Cardiac fibroblast (primary cell): ENCODE measurements around the gene LIMCH1.
A peak's percentile ranks its signal among the peaks of the same experiment; 100 is the strongest.

Source experiments
- DNase-seq, 2 donors: peaks; one replicate each; pipeline versions ENCODE4 v3.0.0 to v3.0.0-alpha.2; 2010; ENCODE audit warnings: low read depth in 2 of 2
- H3K4me3 ChIP-seq, 2 donors: replicated peaks in 1 of 2; 1 replicate in 1 of 2; 2 replicates in 1 of 2; pipeline ENCODE4 v1.5.1; 2011; ENCODE audit warnings: low read depth in 2 of 2, low read length in 2 of 2, mild to moderate bottlenecking in 2 of 2, moderate library complexity in 1 of 2
- TF ChIP-seq, protein P1 (sequence below): IDR thresholded peaks from one replicate; pipeline ENCODE4 v1.5.1; 2011; ENCODE audit warnings: low read depth, mild to moderate bottlenecking, low read length, inconsistent platforms

LIMCH1 gene

DNA sequence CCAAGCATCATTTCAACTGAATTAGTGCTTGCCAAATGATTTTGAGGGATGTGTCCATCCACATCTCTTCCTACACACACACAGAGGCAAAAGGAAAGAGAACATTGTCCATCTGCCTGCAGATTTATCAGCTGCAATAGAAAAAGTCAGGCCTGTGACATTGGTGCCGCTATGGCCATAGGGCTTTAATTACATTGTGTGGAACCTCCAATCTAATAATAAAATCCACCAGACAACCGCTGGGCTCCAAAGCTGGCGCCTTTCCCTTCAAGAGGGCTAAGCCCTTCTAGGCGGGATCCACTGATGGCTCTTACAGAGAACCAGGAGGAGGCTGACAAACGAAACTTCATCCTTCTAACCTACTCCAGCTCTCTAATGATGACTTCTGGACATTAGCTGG lies 150.0 kb downstream of the LIMCH1 start:
- no peak for DNase-seq
- TF ChIP-seq, protein P1, sequence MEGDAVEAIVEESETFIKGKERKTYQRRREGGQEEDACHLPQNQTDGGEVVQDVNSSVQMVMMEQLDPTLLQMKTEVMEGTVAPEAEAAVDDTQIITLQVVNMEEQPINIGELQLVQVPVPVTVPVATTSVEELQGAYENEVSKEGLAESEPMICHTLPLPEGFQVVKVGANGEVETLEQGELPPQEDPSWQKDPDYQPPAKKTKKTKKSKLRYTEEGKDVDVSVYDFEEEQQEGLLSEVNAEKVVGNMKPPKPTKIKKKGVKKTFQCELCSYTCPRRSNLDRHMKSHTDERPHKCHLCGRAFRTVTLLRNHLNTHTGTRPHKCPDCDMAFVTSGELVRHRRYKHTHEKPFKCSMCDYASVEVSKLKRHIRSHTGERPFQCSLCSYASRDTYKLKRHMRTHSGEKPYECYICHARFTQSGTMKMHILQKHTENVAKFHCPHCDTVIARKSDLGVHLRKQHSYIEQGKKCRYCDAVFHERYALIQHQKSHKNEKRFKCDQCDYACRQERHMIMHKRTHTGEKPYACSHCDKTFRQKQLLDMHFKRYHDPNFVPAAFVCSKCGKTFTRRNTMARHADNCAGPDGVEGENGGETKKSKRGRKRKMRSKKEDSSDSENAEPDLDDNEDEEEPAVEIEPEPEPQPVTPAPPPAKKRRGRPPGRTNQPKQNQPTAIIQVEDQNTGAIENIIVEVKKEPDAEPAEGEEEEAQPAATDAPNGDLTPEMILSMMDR, result no peak
- no peak overlapping the region for H3K4me3 ChIP-seq

DNA sequence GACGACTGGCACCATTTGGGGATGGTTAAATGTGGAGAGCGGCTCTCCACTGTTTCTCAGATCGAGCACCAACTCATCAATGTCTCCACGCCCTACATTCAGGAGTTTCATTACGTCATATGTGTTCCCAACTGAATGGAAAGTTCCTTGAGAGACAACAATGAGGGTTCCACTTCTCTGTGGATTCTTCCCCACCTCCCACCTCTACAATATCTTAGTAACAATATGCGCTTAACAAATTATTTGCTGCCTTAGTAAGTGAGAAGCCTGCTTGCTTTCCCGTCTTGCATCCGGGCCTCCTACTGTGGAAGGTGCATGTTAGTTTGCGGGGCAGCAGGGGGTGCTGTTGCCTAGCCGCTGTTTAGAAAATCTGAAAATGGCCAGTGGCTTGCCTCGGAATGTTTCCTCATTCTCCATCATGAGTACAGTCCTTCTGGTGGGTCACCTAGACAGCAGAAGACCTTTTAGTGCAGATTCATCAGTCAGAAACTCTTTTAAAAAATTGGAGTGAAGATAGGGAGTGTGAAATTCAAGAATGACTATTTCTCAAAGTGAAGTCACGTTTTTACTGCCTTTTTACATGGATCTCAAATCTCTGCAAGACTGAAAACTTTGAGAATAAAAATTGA lies 154.9 kb downstream of the LIMCH1 start:
- DNase-seq, result peak; percentile 67 to 70
- H3K4me3 ChIP-seq, result no peak overlapping the region
- TF ChIP-seq, protein P1, result peak; percentile 94

DNA sequence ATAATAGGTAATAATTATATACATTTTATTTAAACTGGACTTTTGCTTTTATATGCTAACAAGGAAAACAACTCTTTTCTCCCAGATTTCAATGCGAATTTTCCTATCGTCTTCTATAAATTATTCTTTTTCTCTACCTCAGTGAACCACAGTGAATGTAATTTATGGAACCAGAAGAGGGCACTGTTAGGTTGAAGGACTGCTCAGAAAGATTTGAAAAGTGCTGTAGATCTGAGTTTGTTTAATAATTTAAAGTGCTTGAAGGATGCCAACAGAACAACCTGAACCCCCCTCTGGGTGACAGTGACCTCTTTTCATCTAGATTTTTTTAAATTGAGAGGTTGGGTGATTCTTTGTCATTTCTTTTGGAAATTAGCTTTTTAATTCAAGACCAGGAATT lies 155.7 kb downstream of the LIMCH1 start:
- TF ChIP-seq, protein P1, result peak; percentile 50
- H3K4me3 ChIP-seq, result no peak overlapping the region
- DNase-seq, result peak; percentile 47 to 60

DNA sequence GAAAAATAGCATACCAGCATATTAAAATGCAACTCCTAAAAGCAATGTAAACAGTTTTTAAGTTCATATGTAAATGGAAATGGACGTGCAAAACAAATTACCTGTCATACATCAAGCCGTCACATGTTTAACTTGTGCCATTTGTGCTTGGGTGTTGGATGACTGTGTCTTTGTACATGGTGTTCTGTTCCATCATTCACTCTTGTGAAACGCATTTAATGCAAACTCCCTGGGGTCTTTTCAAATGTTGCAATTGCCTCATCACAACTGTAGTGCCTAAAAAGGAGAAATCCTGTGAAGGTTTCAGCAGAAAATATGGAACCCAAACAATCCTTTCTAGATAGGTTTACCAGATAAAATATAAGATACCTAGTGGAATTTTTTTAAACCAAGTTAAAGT lies 158.2 kb downstream of the LIMCH1 start:
- DNase-seq, result peak in 1 of 2 donors; percentile 9
- TF ChIP-seq, protein P1, result no peak
- H3K4me3 ChIP-seq, result no peak overlapping the region

DNA sequence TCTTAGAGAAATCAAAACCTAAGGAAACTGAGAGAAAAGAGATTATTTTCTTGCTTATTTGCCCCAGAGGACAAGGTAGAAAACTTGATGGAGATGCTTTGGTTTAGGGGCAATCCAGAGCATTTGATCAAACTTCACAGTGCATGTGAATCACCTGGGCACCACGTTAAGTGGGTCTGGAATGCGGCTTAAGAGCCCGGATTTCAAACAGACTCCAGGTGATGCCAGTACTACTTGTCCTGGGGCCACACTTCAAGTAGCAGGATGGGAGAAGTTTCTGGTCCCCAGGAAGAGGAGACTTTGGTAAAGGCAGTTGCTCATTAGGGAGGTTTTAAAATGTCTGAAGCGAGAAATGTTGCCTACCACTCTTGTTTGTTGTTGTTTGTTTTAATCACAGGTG lies 158.8 kb downstream of the LIMCH1 start:
- no peak overlapping the region for H3K4me3 ChIP-seq
- DNase-seq, result no peak
- TF ChIP-seq, protein P1, result no peak

DNA sequence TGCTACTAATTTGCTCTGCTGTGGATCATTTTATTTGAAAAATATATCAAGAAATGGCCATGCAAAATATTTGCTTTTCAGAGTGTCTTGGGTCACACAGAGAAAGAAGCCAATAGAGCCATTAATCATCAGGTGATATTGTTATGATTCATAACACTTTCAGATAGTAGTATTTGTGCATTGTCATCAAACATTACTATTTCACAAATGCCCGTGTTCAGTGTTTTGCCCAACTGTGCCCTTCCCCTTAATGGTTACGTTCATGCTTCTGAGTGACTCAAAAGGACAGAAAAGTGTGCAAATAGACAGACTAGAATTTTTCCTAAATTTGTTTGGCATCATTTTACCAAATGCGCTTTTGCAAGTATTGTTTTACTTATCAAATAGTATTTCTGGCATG lies 164.0 kb downstream of the LIMCH1 start:
- H3K4me3 ChIP-seq, result no peak overlapping the region
- DNase-seq, result no peak
- TF ChIP-seq, protein P1, result no peak

DNA sequence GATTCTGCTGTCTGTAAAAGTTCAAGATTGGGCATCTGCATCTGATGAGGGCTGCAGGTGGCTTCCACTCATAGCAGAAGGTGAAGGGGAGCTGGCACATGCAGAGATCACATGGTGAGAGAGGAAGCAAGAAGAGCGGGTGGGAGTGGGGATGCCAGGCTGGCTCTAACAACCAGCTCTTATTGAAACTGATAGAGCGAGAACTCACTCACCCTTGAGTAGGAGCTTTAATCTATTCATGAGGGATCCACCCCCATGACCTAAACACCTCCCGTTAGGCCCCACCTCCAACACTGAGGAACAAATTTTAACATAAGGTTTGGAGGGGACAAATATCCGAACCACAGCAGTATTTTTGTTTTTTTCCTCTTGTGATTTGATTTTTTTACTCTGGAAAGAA lies 164.8 kb downstream of the LIMCH1 start:
- TF ChIP-seq, protein P1, result no peak
- DNase-seq, result no peak
- no peak overlapping the region for H3K4me3 ChIP-seq
